ENCODE measurements around the gene ATOX1. TPM values are rescaled to one million over a fixed set of nuclear protein-coding genes. Genes with fewer than 3 reads are reported as not detected.
A peak's percentile ranks its signal among the peaks of the same experiment; 100 is the strongest.

ATOX1 gene
- total RNA-seq, 2 donors from 2014 or later: 54.6 to 62.4 TPM

DNA sequence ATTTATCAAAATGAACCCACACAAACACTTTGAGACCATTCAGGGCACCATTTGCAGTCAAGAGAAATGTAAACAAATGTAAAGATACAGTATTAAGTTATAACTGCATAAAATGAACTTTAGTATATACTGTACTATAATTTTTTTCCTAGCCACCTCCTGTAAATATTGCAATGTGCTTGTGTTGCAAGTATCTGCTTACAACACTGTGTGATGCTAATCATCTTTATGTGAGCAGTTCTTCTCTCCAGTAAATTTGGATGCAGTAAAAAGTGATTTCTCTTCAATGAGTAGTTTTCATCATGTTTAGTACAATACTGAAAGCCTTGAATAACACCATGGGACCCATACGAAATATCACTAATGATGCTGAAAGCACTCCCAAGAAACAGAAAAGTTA is 22.8 kb upstream of the ATOX1 start:
- no peak overlapping the region for H3K9ac ChIP-seq (ENCODE audit: low read depth in 2 of 2, low read length in 2 of 2)
- intact Hi-C loops (cut with DNase I): no loop called here
- DNase-seq: no peak
- H3K4me3 ChIP-seq: no peak overlapping the region
- peaks cover 9% of the 10 kb centered on the region for H3K4me1 ChIP-seq
- TF ChIP-seq, protein P1, sequence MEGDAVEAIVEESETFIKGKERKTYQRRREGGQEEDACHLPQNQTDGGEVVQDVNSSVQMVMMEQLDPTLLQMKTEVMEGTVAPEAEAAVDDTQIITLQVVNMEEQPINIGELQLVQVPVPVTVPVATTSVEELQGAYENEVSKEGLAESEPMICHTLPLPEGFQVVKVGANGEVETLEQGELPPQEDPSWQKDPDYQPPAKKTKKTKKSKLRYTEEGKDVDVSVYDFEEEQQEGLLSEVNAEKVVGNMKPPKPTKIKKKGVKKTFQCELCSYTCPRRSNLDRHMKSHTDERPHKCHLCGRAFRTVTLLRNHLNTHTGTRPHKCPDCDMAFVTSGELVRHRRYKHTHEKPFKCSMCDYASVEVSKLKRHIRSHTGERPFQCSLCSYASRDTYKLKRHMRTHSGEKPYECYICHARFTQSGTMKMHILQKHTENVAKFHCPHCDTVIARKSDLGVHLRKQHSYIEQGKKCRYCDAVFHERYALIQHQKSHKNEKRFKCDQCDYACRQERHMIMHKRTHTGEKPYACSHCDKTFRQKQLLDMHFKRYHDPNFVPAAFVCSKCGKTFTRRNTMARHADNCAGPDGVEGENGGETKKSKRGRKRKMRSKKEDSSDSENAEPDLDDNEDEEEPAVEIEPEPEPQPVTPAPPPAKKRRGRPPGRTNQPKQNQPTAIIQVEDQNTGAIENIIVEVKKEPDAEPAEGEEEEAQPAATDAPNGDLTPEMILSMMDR (IDR thresholded peaks at IDR 0.05): no peak
- no peak overlapping the region for H3K27ac ChIP-seq
- H3K27me3 ChIP-seq: no peaks in the 10 kb centered on the region
- no peaks in the 10 kb centered on the region for H3K36me3 ChIP-seq
- H3K9me3 ChIP-seq: no peaks in the 10 kb centered on the region

DNA sequence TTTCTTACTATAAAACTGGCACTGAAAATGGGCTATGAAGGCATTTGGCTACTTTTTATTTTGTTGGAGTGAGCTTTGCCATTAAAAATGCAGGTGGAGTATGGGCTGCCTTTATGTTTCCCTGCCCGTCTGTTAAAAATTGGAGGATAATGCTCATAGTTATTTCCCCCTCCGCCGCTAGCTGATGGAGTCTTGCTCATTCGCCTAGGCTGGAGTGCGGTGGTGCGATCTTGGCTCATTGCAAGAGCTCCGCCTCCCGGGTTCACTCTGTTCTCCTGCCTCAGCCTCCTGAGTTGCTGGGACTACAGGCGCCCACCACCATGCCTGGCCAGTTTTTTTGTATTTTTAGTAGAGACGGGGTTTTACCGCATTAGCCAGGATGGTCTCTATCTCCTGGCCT is 21.9 kb upstream of the ATOX1 start:
- Histone ChIP-seq H3K4me3 (no peak overlapping the region), H3K4me1 (peaks cover 9% of the 10 kb centered on the region), H3K27me3 (no peaks in the 10 kb centered on the region), H3K9me3 (no peaks in the 10 kb centered on the region), H3K27ac (no peak overlapping the region), H3K36me3 (no peaks in the 10 kb centered on the region), H3K9ac (ENCODE audit: low read depth in 2 of 2, low read length in 2 of 2) (no peak overlapping the region)
- intact Hi-C loops (cut with DNase I): no loop called here
- TF ChIP-seq, protein P1 (IDR thresholded peaks at IDR 0.05): no peak
- DNase-seq: no peak

DNA sequence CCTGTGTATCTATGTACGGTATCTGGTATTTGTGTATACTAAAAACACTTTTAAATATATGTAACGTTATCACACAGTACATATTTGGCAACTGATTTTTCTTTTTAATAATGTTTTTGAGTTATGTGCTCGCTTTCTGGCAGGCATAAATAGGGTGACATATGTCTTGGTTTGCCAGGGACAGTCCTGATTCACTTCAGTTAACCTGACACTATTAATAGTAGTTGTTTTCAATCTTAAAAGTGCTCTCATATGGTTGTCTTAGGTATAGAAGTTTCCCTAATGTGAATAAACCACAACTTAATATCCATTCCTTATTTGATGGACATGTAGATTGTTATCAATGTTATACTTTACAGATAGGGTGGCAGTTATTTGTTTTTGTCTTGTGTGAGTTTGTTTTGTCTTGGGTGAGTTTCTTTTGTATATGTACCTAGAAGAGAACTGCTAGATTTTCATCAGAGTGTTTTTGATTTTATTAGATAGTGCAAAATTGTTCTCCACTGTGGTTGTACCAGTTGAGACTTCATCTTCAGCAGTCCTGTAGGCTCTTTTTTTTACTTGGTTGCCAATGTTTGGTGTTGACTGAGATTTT is 21.2 kb upstream of the ATOX1 start:
- Histone ChIP-seq H3K9me3 (no peaks in the 10 kb centered on the region), H3K9ac (ENCODE audit: low read depth in 2 of 2, low read length in 2 of 2) (no peak overlapping the region), H3K36me3 (no peaks in the 10 kb centered on the region), H3K27me3 (no peaks in the 10 kb centered on the region), H3K27ac (no peak overlapping the region), H3K4me1 (peaks cover 14% of the 10 kb centered on the region), H3K4me3 (no peak overlapping the region)
- intact Hi-C loops (cut with DNase I): no loop called here
- no peak for DNase-seq
- TF ChIP-seq, protein P1 (IDR thresholded peaks at IDR 0.05): no peak

DNA sequence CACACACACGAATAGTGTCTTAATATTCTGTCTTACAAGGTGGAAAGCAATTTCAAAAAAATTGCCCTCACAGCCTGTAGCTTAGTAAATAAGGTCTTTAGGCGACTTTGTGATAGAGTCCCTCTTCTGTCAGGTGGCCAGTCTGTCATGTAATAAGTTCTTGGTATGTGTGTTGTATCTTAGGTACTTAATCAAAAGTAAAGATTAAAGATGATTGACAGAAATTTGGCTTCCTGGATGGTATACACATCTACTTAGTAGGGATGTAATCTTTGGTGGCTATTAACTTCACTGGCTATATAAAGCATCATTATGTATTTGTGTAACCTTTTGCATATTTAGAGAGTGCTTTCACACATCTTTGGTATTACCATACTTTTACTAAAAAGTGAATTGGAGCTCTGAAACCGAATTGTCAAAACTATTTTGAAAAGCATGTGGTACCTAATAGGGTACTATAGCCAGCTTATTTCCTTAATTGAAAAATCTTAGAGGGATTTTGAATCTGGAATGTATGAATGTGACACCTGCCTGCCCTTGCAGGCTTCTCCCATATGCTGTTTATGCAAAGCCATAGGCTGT is 16.7 kb upstream of the ATOX1 start:
- Histone ChIP-seq H3K36me3 (no peaks in the 10 kb centered on the region), H3K4me1 (peaks cover 10% of the 10 kb centered on the region), H3K27me3 (no peaks in the 10 kb centered on the region), H3K9ac (ENCODE audit: low read depth in 2 of 2, low read length in 2 of 2) (no peak overlapping the region), H3K27ac (no peak overlapping the region), H3K9me3 (no peaks in the 10 kb centered on the region), H3K4me3 (no peak overlapping the region)
- TF ChIP-seq, protein P1 (IDR thresholded peaks at IDR 0.05): no peak
- intact Hi-C loops (cut with DNase I): no loop called here
- no peak for DNase-seq

DNA sequence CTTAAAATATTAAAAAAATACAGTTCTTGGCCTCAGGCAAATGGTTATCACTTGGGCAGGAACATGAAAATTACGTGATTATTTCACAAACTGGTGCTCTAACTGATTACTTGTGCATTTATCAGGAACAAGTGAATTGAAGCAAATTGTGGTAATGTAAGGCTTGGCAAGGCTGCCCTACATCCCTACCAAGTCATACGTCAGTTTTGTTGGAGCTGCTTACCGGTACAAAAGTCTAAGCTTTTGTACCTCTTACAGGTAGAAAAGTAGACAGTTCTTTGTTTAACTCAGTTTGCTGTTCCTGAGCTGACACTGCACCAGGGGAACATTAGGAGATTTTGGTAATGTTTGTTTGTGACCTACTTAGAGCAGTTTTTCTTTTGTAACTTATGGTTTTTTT is 15.5 kb upstream of the ATOX1 start:
- peaks cover 10% of the 10 kb centered on the region for H3K4me1 ChIP-seq
- no peak overlapping the region for H3K27ac ChIP-seq
- intact Hi-C loops (cut with DNase I): no loop called here
- H3K36me3 ChIP-seq: no peaks in the 10 kb centered on the region
- H3K27me3 ChIP-seq: no peaks in the 10 kb centered on the region
- no peak for DNase-seq
- H3K9ac ChIP-seq (ENCODE audit: low read depth in 2 of 2, low read length in 2 of 2): peak overlapping the region in 1 of 2 donors; percentile 97
- peak overlapping the region; percentile 75 for H3K4me3 ChIP-seq
- no peaks in the 10 kb centered on the region for H3K9me3 ChIP-seq
- TF ChIP-seq, protein P1 (IDR thresholded peaks at IDR 0.05): no peak

Data from colonic mucosa (tissue), 4 donors.